DND-41 (cell line): ENCODE data around the gene NKAIN2.

Experiments used
- ATAC-seq: fragments of 200-7000 bp; cut with Tn5 transposase; 3 replicates; pipeline ENCODE4 v1.9.1; 2021; ENCODE audit warnings: low read depth; ENCODE audit not compliant: insufficient read depth
- DNase-seq: peaks from one replicate; pipeline ENCODE4 v3.0.0-alpha.2; 2020
- H2AFZ ChIP-seq: 2 replicates; pipeline ENCODE4 v1.6.0; 2012; ENCODE audit warnings: low read depth, low read length
- H3K27ac ChIP-seq: 2 replicates; pipeline ENCODE4 v1.5.1; 2012; ENCODE audit warnings: low read length, inconsistent platforms
- H3K27me3 ChIP-seq: fragments of 200-600 bp; sonication (generic); 2 replicates; pipeline ENCODE4 v1.6.0; 2012; ENCODE audit warnings: low read length, mild to moderate bottlenecking, inconsistent platforms; ENCODE audit not compliant: insufficient read depth, poor library complexity
- H3K36me3 ChIP-seq: 2 replicates; pipeline ENCODE4 v1.5.1; 2012; ENCODE audit warnings: low read length, inconsistent platforms; ENCODE audit not compliant: insufficient read depth
- H3K4me1 ChIP-seq: 2 replicates; pipeline ENCODE4 v1.5.1; 2012; ENCODE audit warnings: mild to moderate bottlenecking, low read length; ENCODE audit not compliant: insufficient read depth
- H3K4me2 ChIP-seq: 2 replicates; pipeline ENCODE4 v1.6.0; 2012; ENCODE audit warnings: mild to moderate bottlenecking, moderate library complexity, low read length, inconsistent platforms; ENCODE audit not compliant: insufficient read depth
- H3K4me3 ChIP-seq, 2 experiments: fragments of 200-600 bp in 1 of 2; shearing (Covaris generic) in 1 of 2; 2 replicates each; pipeline ENCODE4 v1.5.1; 2012 to 2016; ENCODE audit warnings: inconsistent platforms in 2 of 2, low read length in 2 of 2, mild to moderate bottlenecking in 2 of 2, low read depth in 1 of 2, moderate library complexity in 1 of 2
- H3K79me2 ChIP-seq: 2 replicates; pipeline ENCODE4 v1.6.0; 2012; ENCODE audit warnings: low read length, inconsistent platforms; ENCODE audit not compliant: insufficient read depth
- H3K9ac ChIP-seq: 2 replicates; pipeline ENCODE4 v1.6.0; 2012; ENCODE audit warnings: low read depth, mild to moderate bottlenecking, inconsistent platforms, low read length, moderate library complexity
- H3K9me3 ChIP-seq: 2 replicates; pipeline ENCODE4 v1.5.1; 2012; ENCODE audit warnings: low read length, moderate library complexity, mild to moderate bottlenecking, inconsistent platforms; ENCODE audit not compliant: insufficient read depth, severe bottlenecking
- H4K20me1 ChIP-seq: 2 replicates; pipeline ENCODE4 v1.6.0; 2012; ENCODE audit warnings: low read length; ENCODE audit not compliant: insufficient read depth
- EZH2 ChIP-seq: IDR thresholded peaks from 3 replicates; pipeline ENCODE4 v1.6.1; 2012; ENCODE audit warnings: borderline replicate concordance, low read depth, mild to moderate bottlenecking, moderate library complexity, low read length, inconsistent platforms; ENCODE audit not compliant: severe bottlenecking
- TF ChIP-seq, protein P1 (sequence below): IDR thresholded peaks from 2 replicates; pipeline ENCODE4 v1.5.1; 2012; ENCODE audit warnings: borderline replicate concordance, low read length, moderate library complexity, mild to moderate bottlenecking; ENCODE audit not compliant: poor library complexity, severe bottlenecking; ENCODE audit errors: extremely low read depth

Gene NKAIN2

DNA sequence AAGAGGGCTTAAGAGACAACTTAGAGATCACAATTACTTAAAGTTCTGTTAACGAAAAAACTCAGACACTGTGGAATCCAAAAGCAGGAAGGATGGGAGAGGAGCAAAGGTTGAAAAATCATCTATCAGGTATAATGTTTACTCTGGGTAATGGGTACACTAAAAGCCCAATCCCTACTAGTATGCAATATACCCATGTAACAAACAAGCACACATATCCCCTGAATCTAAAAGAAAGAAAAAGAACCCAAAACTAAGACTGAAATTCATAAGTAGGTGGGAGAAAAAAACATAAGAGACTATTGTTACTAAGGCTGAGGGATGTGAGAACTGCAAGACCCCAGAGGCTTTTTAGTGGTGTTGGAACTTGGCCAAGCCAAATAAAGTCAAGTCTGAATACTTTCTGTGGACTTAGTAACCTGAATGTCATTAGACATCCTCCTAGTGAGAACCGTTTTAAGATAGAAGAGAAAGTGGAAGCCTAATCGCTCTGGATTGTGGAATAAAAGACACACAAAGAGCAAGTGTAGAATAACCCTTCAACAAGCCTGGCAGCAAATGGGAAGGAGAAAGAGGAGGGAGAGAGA is 969.2 kb downstream of the NKAIN2 start:
- no peaks in the 10 kb centered on the region for H3K4me1 ChIP-seq
- H4K20me1 ChIP-seq: no peaks in the 10 kb centered on the region
- DNase-seq: no peak
- H3K79me2 ChIP-seq: no peaks in the 10 kb centered on the region
- no peaks in the 10 kb centered on the region for H3K36me3 ChIP-seq
- no peaks in the 10 kb centered on the region for H3K9me3 ChIP-seq
- no peak overlapping the region for H2AFZ ChIP-seq
- no peak for ATAC-seq
- no peak overlapping the region for H3K27ac ChIP-seq
- H3K9ac ChIP-seq: no peak overlapping the region
- H3K4me3 ChIP-seq: no peak overlapping the region
- H3K4me2 ChIP-seq: no peak overlapping the region
- no peaks in the 10 kb centered on the region for H3K27me3 ChIP-seq
- TF ChIP-seq EZH2: no peak
- TF ChIP-seq, protein P1, sequence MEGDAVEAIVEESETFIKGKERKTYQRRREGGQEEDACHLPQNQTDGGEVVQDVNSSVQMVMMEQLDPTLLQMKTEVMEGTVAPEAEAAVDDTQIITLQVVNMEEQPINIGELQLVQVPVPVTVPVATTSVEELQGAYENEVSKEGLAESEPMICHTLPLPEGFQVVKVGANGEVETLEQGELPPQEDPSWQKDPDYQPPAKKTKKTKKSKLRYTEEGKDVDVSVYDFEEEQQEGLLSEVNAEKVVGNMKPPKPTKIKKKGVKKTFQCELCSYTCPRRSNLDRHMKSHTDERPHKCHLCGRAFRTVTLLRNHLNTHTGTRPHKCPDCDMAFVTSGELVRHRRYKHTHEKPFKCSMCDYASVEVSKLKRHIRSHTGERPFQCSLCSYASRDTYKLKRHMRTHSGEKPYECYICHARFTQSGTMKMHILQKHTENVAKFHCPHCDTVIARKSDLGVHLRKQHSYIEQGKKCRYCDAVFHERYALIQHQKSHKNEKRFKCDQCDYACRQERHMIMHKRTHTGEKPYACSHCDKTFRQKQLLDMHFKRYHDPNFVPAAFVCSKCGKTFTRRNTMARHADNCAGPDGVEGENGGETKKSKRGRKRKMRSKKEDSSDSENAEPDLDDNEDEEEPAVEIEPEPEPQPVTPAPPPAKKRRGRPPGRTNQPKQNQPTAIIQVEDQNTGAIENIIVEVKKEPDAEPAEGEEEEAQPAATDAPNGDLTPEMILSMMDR: no peak

DNA sequence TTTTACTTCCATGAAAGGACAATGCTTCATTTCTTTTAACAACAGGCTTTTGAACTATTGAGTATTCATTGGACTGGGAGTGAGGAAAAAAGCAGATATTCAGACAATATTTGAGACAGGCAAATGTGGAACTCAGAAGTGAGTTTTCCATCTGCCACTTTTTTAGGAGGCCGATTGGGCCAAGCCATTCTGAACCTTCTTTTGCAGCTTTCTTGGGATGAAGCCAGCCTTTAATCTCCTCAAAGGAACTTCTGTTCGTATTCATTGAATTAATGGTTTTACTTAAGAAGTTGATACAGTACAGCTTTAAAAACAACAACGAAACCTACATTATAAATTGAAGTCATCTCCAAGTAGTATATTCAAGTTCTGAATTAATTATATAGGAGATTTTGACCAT is 971.5 kb downstream of the NKAIN2 start:
- Histone ChIP-seq H2AFZ (no peak overlapping the region), H3K27ac (no peak overlapping the region), H4K20me1 (no peaks in the 10 kb centered on the region), H3K9ac (no peak overlapping the region), H3K36me3 (no peaks in the 10 kb centered on the region), H3K9me3 (no peaks in the 10 kb centered on the region), H3K4me1 (no peaks in the 10 kb centered on the region), H3K4me3 (no peak overlapping the region), H3K27me3 (no peaks in the 10 kb centered on the region), H3K79me2 (no peaks in the 10 kb centered on the region), H3K4me2 (no peak overlapping the region)
- no peak for ATAC-seq
- no peak for TF ChIP-seq EZH2
- TF ChIP-seq, protein P1: no peak
- no peak for DNase-seq

DNA sequence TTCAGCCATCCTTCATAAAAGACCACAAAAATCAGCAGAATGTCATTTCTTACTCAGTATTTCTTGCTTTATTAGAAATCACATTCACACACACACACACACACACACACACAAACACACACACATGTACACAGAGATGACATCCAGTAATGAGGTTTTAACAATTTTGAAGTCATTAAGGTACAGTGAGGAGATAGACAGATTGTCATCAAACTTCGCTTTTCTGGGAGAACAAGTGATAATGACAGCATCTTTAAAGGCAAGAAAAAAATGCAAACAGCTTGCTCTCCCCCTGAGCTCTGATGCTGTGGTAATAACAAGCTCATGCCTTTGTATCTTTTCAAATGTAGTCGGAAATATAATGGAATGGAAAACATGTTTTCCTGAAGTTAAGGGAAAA is 974.2 kb downstream of the NKAIN2 start:
- TF ChIP-seq, protein P1: no peak
- TF ChIP-seq EZH2: no peak
- Histone ChIP-seq H3K27ac (no peak overlapping the region), H3K4me2 (no peak overlapping the region), H3K9ac (no peak overlapping the region), H4K20me1 (no peaks in the 10 kb centered on the region), H2AFZ (no peak overlapping the region), H3K4me1 (no peaks in the 10 kb centered on the region), H3K9me3 (no peaks in the 10 kb centered on the region), H3K36me3 (no peaks in the 10 kb centered on the region), H3K27me3 (no peaks in the 10 kb centered on the region), H3K4me3 (no peak overlapping the region), H3K79me2 (no peaks in the 10 kb centered on the region)
- DNase-seq (no peak), ATAC-seq (no peak)

DNA sequence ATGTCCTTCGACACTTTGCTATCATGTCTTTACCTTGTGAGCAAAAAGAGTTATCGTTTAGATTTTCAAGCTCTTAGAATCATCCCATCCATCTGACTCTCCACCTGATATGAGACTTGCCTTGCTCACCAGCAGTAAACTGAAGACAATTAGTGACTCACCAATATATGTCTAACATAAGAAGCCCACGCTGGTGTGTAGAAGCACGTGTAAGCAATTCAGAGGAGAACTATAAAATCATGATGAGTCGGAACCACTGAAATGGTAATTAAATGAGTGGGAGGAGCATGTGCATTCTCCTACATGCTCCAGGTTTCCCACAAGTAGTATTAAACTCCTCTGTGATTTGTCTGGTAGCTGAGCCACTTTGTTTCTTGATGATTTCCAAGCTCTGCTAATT is 977.0 kb downstream of the NKAIN2 start:
- DNase-seq (no peak), ATAC-seq (no peak)
- TF ChIP-seq, protein P1: no peak
- TF ChIP-seq EZH2: no peak

More for the DNA sequence above, 977.0 kb downstream of the NKAIN2 start:
- no peaks in the 10 kb centered on the region for H3K4me1 ChIP-seq
- H3K79me2 ChIP-seq: no peaks in the 10 kb centered on the region
- H3K9ac ChIP-seq: no peak overlapping the region
- H3K36me3 ChIP-seq: no peaks in the 10 kb centered on the region
- no peaks in the 10 kb centered on the region for H3K27me3 ChIP-seq
- H4K20me1 ChIP-seq: no peaks in the 10 kb centered on the region
- H3K4me3 ChIP-seq: no peak overlapping the region
- no peaks in the 10 kb centered on the region for H3K9me3 ChIP-seq
- H2AFZ ChIP-seq: no peak overlapping the region
- H3K4me2 ChIP-seq: no peak overlapping the region
- no peak overlapping the region for H3K27ac ChIP-seq
